Measurements from ENCODE around the gene SHISAL1. TPM values are rescaled to one million over a fixed set of nuclear protein-coding genes. Genes with fewer than 3 reads are reported as not detected.

SHISAL1 gene
- total RNA-seq, 2 experiments from 2014 or later = not detected

- ChIA-PET CTCF (interaction anchor here (1.2 kb wide), 1 partner anchor 137 kb away, joined by 3 read pairs; no protein-coding TSS in a partner anchor), POLR2A (no interaction called here)
Measured at GRCh38 chr22:44218071-44218470, 94.7 kb downstream of the SHISAL1 start.

GRCh38 chr22:44217346-44217745 is 95.4 kb downstream of the SHISAL1 start:
- ChIA-PET CTCF (interaction anchor here (1.2 kb wide), 1 partner anchor 136 kb away, joined by 3 read pairs; no protein-coding TSS in a partner anchor), POLR2A (no interaction called here)

- POLR2A ChIA-PET = no interaction called here
- CTCF ChIA-PET = no interaction called here
Measured at GRCh38 chr22:44215287-44215686, 97.5 kb downstream of the SHISAL1 start.

- ChIA-PET POLR2A (no interaction called here), CTCF (no interaction called here)
Measured at GRCh38 chr22:44214764-44215163, 98.0 kb downstream of the SHISAL1 start.

- CTCF ChIA-PET = no interaction called here
- POLR2A ChIA-PET = no interaction called here
Measured at GRCh38 chr22:44214187-44214586, 98.6 kb downstream of the SHISAL1 start.

- POLR2A ChIA-PET = no interaction called here
Measured at GRCh38 chr22:44213489-44214043, 99.2 kb downstream of the SHISAL1 start.

GRCh38 chr22:44212936-44213335 is 99.8 kb downstream of the SHISAL1 start:
- CTCF ChIA-PET = interaction anchor here (0.6 kb wide), 1 partner anchor 78 kb away, joined by 3 read pairs; no protein-coding TSS in a partner anchor
- POLR2A ChIA-PET = no interaction called here

More at GRCh38 chr22:44213489-44214043, 99.2 kb downstream of the SHISAL1 start:
- CTCF ChIA-PET = interaction anchor here (0.6 kb wide), 1 partner anchor 77 kb away, joined by 3 read pairs; no protein-coding TSS in a partner anchor

GRCh38 chr22:44211946-44212930 is 100.5 kb downstream of the SHISAL1 start:
- ChIA-PET POLR2A (interaction anchor here (0.6 kb wide), 1 partner anchor 20 kb away, joined by 3 read pairs; no protein-coding TSS in a partner anchor), CTCF (no interaction called here)

GRCh38 chr22:44211256-44211945 is 101.3 kb downstream of the SHISAL1 start:
- POLR2A ChIA-PET = interaction anchor here (0.6 kb wide), 1 partner anchor 19 kb away, joined by 3 read pairs; no protein-coding TSS in a partner anchor

GRCh38 chr22:44210722-44211121 is 102.0 kb downstream of the SHISAL1 start:
- ChIA-PET CTCF (interaction anchor here (0.7 to 1.3 kb wide), 2 partner anchors 15 to 360 kb away, joined by 3 read pairs; no protein-coding TSS in a partner anchor), POLR2A (no interaction called here)

More at GRCh38 chr22:44211256-44211945, 101.3 kb downstream of the SHISAL1 start:
- CTCF ChIA-PET = interaction anchor here (1.3 kb wide), 1 partner anchor 16 kb away, joined by 3 read pairs; no protein-coding TSS in a partner anchor

GRCh38 chr22:44209343-44209742 is 103.4 kb downstream of the SHISAL1 start:
- ChIA-PET POLR2A (no interaction called here), CTCF (no interaction called here)

- CTCF ChIA-PET = no interaction called here
- POLR2A ChIA-PET = no interaction called here
Measured at GRCh38 chr22:44207981-44208317, 104.8 kb downstream of the SHISAL1 start.

- ChIA-PET POLR2A (no interaction called here), CTCF (no interaction called here)
Measured at GRCh38 chr22:44207173-44207980, 105.4 kb downstream of the SHISAL1 start.

GRCh38 chr22:44206696-44207095 is 106.1 kb downstream of the SHISAL1 start:
- ChIA-PET POLR2A (no interaction called here), CTCF (no interaction called here)

GRCh38 chr22:44206330-44206645 is 106.5 kb downstream of the SHISAL1 start:
- CTCF ChIA-PET = no interaction called here
- POLR2A ChIA-PET = no interaction called here

- ChIA-PET CTCF (no interaction called here), POLR2A (no interaction called here)
Measured at GRCh38 chr22:44205516-44206329, 107.0 kb downstream of the SHISAL1 start.

- ChIA-PET CTCF (no interaction called here), POLR2A (no interaction called here)
Measured at GRCh38 chr22:44204739-44205515, 107.8 kb downstream of the SHISAL1 start.

- CTCF ChIA-PET = no interaction called here
- POLR2A ChIA-PET = no interaction called here
Measured at GRCh38 chr22:44203203-44203602, 109.5 kb downstream of the SHISAL1 start.

Data from activated CD8-positive, alpha-beta memory T cell treated with anti-CD3 and anti-CD28 coated beads for 36 hours (primary cell).